Esophagus squamous epithelium (tissue), 5 donors: ENCODE measurements around the gene ZFP36. TPM values are rescaled to one million over a fixed set of nuclear protein-coding genes. Genes with fewer than 3 reads are reported as not detected.

ENCODE experiments used
- DNase-seq: peaks from one replicate; lab custom pipeline; 2025; lab: John Stamatoyannopoulos, UW
- H3K27ac ChIP-seq, 4 donors: fragments of 200-600 bp; sonication (generic); one replicate each; pipeline ENCODE4 v1.5.1; 2016 to 2019; ENCODE audit warnings: mild to moderate bottlenecking in 1 of 4
- H3K27me3 ChIP-seq, 4 donors: fragments of 200-600 bp; sonication (generic); 1 replicate in 3 of 4; 2 replicates in 1 of 4; pipeline versions ENCODE4 v1.5.1 to v1.6.0; 2017 to 2021; ENCODE audit warnings: antibody characterized with exemption in 1 of 4
- H3K36me3 ChIP-seq, 3 donors: fragments of 200-600 bp; sonication (generic); one replicate each; pipeline ENCODE4 v1.5.1; 2016 to 2019
- H3K4me1 ChIP-seq, 3 donors: fragments of 200-600 bp; sonication (generic); one replicate each; pipeline ENCODE4 v1.5.1; 2017 to 2019
- H3K4me3 ChIP-seq, 4 donors: fragments of 200-600 bp; sonication (generic); 1 replicate in 3 of 4; 2 replicates in 1 of 4; pipeline ENCODE4 v1.5.1; 2016 to 2019; ENCODE audit warnings: mild to moderate bottlenecking in 2 of 4, moderate library complexity in 1 of 4
- H3K9me3 ChIP-seq, 3 donors: fragments of 200-600 bp; sonication (generic); one replicate each; pipeline ENCODE4 v1.5.1; 2016 to 2019
- CTCF ChIP-seq, 6 experiments: fragments of 450-650 bp in 4 of 6; fragments of 200-600 bp in 2 of 6; sonication (generic) in 2 of 6; IDR thresholded peaks; one replicate each; pipeline ENCODE4 v1.5.1; 2016 to 2019; ENCODE audit warnings: antibody characterized with exemption in 6 of 6, mild to moderate bottlenecking in 4 of 6, moderate library complexity in 4 of 6
- POLR2A ChIP-seq, 4 donors: fragments of 450-650 bp; IDR thresholded peaks; one replicate each; pipeline ENCODE4 v1.6.1; 2017; ENCODE audit warnings: antibody characterized with exemption in 4 of 4, mild to moderate bottlenecking in 4 of 4, moderate library complexity in 3 of 4
- WGBS, 2 donors: methylation state at CpG; one replicate each; pipeline ENCODE4 v1.1.5; 2018; 5-methylcytosine and 5-hydroxymethylcytosine counted together
- intact Hi-C: fragments of 100-400 bp; cut with DNase I; formaldehyde crosslinking; loops from one replicate; pipeline ENCODE4 v1.15.0; 2022
- total RNA-seq, 4 donors: library from RNA; depleted of rRNA; stranded (reverse); fragments of >200 nt; gene quantifications; one replicate each; pipeline ENCODE4 v1.1.0, GENCODE V29; 2016
- donor health status: DM: yes; HTN: yes; CAD: no.

ZFP36 gene
- total RNA-seq, 4 donors from 2014 or later = 72.1 to 230 (median 121) TPM

DNA sequence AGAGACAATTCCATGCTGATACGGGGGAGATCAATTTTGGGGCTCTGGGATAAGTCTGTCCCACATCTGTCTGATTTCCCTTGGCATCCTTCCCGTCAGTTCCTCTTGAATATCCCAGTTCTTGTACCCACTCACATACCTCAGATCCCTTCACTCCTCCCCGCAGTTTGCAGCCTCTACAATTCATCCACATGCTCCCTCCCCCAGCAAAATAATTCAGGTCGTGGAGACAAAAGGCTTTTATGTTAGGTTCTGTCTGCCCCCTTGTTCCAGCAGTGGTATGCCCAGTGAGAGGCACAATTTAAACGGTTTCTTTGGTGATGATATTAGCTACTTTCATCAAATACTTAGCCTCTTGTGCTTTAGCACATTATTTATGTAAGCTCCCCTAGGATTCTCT lies 19.5 kb downstream of the ZFP36 start:
- 56 to 60% methylated on average over 5 of the region's 5 CpGs for WGBS, 2 donors

DNA sequence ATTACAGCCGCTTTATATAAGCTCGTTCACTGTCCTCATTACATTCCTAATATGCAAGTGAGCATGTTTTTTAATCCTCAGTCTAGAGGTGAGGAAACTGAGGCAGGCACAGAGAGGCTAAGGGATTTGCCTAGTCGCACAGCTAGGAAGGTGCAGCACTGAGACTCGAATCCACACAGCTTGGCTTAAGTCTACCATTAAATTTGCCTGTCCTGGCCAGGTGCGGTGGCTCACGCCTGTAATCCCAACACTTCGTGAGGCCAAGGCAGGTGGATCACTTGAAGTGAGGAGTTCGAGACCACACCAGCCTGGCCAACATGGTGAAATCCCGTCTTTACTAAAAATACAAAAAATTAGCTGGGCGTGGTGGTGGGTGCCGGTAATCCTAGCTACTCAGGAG lies 21.1 kb downstream of the ZFP36 start:
- 94% methylated on average over 2 to 11 of the region's 11 CpGs for WGBS, 2 donors
- TF ChIP-seq CTCF (IDR thresholded peaks at IDR 0.05) (no peak), POLR2A (IDR thresholded peaks at IDR 0.05) (no peak)
- H3K27ac ChIP-seq = peak overlapping the region in 3 of 4 donors; percentile 64 to 85 (median 81)
- no peak overlapping the region for H3K4me3 ChIP-seq
- DNase-seq = no peak
- peaks cover 3 to 33% (median 5%) of the 10 kb centered on the region in 3 donors for H3K36me3 ChIP-seq
- no peaks in the 10 kb centered on the region for H3K9me3 ChIP-seq
- intact Hi-C loops = no loop called here
- H3K4me1 ChIP-seq = peaks cover 3 to 44% (median 26%) of the 10 kb centered on the region in 3 donors
- H3K27me3 ChIP-seq = no peaks in the 10 kb centered on the region

More for the DNA sequence above, 19.5 kb downstream of the ZFP36 start:
- Histone ChIP-seq H3K4me1 (peaks cover 2 to 29% (median 18%) of the 10 kb centered on the region in 3 donors), H3K27ac (no peak overlapping the region), H3K9me3 (no peaks in the 10 kb centered on the region), H3K36me3 (peaks cover 0 to 35% (median 4%) of the 10 kb centered on the region in 3 donors), H3K27me3 (no peaks in the 10 kb centered on the region), H3K4me3 (no peak overlapping the region)
- intact Hi-C loops = no loop called here
- TF ChIP-seq POLR2A (IDR thresholded peaks at IDR 0.05) = no peak
- TF ChIP-seq CTCF (IDR thresholded peaks at IDR 0.05) = no peak
- no peak for DNase-seq

- Histone ChIP-seq H3K4me1 (peaks cover 3 to 52% (median 33%) of the 10 kb centered on the region in 3 donors), H3K9me3 (no peaks in the 10 kb centered on the region), H3K36me3 (peaks cover 11 to 33% (median 13%) of the 10 kb centered on the region in 3 donors), H3K27ac (peak overlapping the region; percentile 53 to 85 (median 72)), H3K27me3 (no peaks in the 10 kb centered on the region), H3K4me3 (peak overlapping the region in 1 of 4 donors; percentile 23)
- intact Hi-C loops = no loop called here
- no peak for TF ChIP-seq POLR2A (IDR thresholded peaks at IDR 0.05)
- TF ChIP-seq CTCF (IDR thresholded peaks at IDR 0.05) = no peak
- no peak for DNase-seq
- WGBS, 2 donors = 42 to 46% methylated on average over 9 to 15 of the region's 23 CpGs
Measured at GRCh38 chr19:39428283-39429112, 21.9 kb downstream of the ZFP36 start.

GRCh38 chr19:39430675-39431593 lies 24.3 kb downstream of the ZFP36 start:
- Histone ChIP-seq H3K27me3 (no peaks in the 10 kb centered on the region), H3K9me3 (no peaks in the 10 kb centered on the region), H3K36me3 (peaks cover 21 to 35% (median 24%) of the 10 kb centered on the region in 3 donors), H3K4me1 (peaks cover 18 to 70% (median 47%) of the 10 kb centered on the region in 3 donors), H3K4me3 (peak overlapping the region in 2 of 4 donors; percentile 18 to 49), H3K27ac (peak overlapping the region; percentile 90 to 98 (median 94))
- intact Hi-C loops = loop anchor here (10.0 kb wide), 1 partner anchor 104 kb away; the partner anchor contains the start of gene EID2B
- no peak for DNase-seq
- WGBS, 2 donors = 14 to 25% methylated on average over 11 to 16 of the region's 25 CpGs
- no peak for TF ChIP-seq CTCF (IDR thresholded peaks at IDR 0.05)
- TF ChIP-seq POLR2A (IDR thresholded peaks at IDR 0.05) = peak in 2 of 4 donors; percentile 5 to 36
